HG03460 (cell line): Measurements from ENCODE around the gene FBXW4.

Experiments used
- ATAC-seq: cut with Tn5 transposase; IDR thresholded peaks from one replicate; pipeline ENCODE4 v1.9.1; 2021; ENCODE audit not compliant: unreplicated experiment

Gene FBXW4

DNA sequence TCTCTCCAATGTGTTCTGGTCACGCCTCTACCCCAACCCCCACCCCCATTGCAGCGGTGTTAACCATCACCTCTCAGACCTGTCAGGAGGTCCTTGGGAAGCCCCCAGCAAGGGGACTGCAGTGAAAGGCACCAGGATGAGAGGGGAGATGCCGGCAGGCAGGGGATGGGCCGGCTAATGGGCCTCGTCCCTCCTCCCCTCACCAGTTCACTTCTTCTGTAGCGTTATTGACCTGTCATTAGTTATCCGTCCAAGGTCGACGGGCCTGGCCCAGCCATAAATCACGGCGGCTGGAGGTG, 125.7 kb downstream of the FBXW4 start:
- no peak for ATAC-seq

DNA sequence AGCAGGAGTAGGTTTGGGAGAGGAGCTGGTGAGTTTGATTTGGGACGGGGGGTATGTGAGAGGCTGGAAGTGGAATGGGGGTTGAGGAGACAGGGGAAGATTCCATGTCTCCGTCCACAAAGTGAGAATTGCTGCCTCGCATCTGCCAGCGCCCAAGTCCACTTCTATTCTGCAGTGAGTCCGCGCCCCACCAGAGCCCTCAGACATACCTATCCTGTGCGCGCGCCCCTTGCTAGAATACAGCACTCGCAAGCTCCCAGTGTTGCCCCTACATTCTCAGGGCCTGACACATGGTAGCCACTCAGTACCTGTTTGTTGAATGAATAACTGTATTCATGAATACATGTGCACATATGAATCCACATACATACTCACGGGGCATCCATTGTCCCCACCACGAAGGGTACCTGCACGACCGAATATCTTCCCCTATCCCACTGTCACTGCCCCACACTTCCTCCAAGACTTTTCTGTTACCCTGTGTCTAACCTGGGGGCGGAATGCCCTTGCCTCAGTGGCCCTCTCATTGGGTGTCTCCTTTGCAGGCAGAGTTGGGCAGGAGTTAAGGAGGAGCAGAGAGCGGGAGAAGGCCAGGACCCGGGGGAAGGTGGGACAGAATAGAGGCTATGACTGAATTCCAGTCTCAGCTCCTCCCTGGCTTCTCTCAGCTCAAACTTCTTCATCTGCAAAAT, 126.8 kb downstream of the FBXW4 start:
- no peak for ATAC-seq

DNA sequence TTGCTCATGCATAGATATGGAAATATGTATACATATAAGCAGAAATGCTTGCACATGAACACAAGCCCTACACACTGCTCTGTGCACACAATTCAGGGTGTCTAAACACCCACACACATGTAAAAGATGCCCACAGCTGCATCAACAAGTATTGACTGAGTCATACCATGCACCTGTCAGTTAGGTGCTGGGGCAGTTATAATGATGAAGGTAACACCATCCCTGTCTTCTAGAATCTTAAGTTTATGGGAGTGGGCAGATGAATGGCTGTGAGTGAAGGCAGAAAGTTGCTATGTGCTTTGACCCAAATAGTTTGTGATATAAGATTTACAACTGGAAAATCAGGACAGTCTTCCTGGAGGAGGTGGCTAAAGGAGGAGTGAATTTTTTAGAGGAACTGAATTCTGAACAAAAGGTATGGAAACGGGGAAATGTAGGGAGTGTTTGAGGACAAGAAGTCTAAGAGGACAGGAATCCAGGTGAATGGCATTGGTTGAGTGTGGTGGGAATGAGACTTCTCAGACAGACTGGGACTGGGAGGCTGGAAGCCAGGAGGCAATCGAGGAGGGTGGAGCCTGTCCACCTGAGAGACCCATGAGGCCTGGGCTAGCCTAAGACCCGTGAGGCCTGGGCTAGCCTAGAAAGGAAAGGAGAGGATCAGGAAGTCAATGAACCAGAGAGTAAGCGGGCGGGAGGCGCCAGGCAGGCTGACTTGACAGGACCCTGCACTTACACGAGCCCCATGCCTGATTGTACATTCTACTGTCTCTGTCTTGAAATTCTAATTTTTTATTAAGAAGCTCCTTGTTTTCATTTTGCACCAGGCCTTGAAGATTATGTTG, 127.6 kb downstream of the FBXW4 start:
- no peak for ATAC-seq

GRCh38 chr10:101566333-101567164, 128.4 kb downstream of the FBXW4 start:
- ATAC-seq = no peak

- no peak for ATAC-seq
Observed at GRCh38 chr10:101565936-101566332, 129.0 kb downstream of the FBXW4 start.

- no peak for ATAC-seq
Observed at GRCh38 chr10:101565370-101565900, 129.5 kb downstream of the FBXW4 start.

GRCh38 chr10:101564490-101564991, 130.4 kb downstream of the FBXW4 start:
- ATAC-seq = no peak

- ATAC-seq = no peak
Observed at GRCh38 chr10:101563497-101564040, 131.4 kb downstream of the FBXW4 start.

DNA sequence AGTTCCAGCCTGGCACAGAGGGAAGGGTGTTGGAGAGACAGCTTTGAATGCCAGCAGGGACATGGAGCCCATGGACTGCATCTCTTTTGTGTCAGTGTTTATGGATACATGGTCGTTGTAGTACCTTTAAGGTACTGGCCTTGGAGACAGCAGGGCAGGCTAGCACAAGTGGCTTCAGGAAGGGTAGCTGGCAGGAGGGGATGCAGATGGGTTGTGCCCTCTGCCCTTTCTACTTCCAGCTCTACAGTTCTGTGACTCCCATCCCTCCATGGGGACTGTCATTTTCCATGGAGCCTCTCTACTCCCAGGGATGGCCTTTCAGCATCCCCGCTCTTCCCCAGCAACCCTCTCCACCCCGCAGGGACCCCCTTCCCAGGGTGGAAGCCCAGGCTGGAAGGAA, 132.0 kb downstream of the FBXW4 start:
- ATAC-seq = no peak

DNA sequence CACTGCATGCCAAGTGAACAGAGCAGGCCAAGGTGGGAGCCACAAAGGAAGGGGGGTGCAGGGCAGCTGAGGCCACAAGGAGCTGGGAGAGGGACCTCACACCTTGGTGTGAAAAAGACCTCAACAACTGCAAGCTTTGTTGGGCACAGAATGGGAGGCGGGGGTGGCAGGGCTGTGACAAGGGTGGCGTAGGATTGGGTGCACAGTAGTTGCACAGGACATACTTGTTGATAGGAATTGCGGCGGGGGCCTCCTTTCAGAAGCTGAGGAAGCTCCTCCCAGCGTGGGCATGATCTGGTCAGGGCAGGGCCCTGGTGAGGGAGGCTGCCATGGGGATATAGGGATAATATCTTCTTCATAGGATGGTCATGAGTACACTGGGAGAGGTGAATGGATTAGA, 132.7 kb downstream of the FBXW4 start:
- ATAC-seq = no peak

- no peak for ATAC-seq
Observed at GRCh38 chr10:101561068-101561915, 133.7 kb downstream of the FBXW4 start.
